HG02623 (cell line): ENCODE measurements around the gene CTNNA1.
"Not testable (repeated sequence)": the region's sequence is repeated elsewhere in the genome, so short reads cannot be mapped to it uniquely, and the experiment has no call there.

Source experiments
- ATAC-seq: cut with Tn5 transposase; IDR thresholded peaks from one replicate; pipeline ENCODE4 v1.9.1; 2021; ENCODE audit warnings: moderate library complexity; ENCODE audit not compliant: unreplicated experiment

Gene CTNNA1

DNA sequence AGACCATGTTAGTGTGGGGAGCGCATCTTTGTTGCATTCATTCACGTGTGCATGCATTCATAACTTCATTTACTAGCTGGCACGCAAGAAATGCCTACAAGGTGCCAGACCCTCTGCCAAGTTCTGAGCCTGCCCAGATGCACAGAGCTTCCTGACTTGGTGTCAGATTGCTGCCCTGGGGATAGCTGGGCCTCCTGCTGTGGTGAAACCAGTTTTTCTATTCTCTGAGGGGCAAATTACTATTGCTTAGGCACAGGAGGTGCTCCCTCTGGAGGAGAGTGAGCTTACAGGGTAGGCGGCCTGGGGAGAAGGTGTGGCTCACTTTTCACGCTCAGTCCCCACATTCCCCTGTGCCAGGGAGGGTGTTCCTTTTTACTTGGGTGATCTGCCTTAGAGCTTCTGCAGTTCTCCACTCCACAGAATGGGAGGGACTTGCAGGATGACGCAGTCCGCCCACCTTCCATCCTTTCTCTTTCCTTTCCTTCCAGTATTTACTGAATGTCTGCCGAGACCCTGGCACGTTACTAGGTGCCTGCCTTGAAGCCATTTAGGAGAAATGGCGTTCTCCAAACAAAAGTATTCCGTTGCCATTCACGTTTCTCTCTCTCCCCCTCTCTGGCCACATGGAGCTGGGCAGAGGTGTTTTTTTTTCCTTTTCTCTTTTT, 27.9 kb upstream of the CTNNA1 start:
- no peak for ATAC-seq

DNA sequence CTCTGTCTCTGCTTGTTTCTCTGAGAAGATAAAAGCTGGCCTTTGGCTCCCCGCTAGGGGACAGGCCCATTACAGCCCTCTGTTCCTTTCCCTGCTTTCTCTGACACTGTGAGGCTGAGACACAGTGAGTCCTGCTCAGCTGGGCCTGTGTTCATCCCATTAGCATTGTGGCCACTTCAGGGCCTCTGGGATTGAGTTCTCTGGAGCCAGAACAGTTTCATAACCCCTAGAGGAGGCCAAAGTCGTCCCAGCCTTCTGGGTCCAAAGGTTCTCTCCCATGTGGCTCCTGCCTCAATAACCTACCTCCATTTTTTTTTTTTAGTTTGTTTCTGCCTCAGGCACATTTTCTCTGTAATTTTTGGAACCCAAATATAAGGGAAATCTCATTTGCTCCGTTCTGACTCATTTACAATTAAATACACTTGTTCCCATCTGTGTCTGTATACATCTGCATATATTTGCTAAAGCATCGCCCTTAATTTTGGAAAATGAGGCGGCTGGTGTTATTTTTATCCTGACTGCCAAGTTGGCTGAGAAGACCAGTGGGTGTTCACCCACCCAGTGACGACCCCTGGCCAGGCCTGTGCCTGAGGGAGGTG, 27.3 kb upstream of the CTNNA1 start:
- ATAC-seq, result no peak

DNA sequence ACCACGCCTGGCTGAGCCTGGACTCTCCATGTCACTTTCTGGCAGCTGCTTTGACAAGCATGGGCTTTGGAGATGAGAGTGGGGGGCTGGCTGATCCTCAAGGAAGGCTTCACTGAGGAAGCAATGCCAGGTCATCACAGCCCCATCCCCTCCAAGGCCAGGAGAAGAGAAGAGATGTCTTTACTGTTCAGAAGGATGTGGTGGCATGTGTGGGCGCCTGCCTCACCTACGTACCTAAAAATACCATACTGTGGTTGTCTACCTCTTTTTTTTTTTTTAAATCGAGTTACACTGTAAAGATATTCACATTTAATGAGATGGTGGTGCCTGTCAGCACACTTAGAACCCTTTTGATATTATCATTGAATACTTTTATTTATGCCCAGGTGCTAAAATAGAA, 26.4 kb upstream of the CTNNA1 start:
- no peak for ATAC-seq

DNA sequence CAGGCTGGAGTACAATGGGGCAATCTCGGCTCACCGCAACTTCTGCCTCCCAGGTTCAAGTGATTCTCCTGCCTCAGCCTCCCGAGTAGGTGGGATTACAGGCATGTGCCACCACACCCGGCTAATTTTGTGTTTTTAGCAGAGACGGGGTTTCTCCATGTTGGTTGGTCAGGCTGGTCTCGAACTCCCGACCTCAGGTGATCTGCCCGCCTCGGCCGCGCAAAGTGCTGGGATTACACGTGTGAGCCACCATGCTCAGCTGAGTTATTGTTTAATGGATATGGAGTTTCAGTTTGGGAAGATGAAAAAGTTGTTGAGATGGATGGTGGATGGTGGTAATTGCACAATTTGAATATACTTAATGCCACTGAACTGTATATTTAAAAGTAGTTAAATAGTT, 22.7 kb upstream of the CTNNA1 start:
- ATAC-seq, result not testable (repeated sequence)

DNA sequence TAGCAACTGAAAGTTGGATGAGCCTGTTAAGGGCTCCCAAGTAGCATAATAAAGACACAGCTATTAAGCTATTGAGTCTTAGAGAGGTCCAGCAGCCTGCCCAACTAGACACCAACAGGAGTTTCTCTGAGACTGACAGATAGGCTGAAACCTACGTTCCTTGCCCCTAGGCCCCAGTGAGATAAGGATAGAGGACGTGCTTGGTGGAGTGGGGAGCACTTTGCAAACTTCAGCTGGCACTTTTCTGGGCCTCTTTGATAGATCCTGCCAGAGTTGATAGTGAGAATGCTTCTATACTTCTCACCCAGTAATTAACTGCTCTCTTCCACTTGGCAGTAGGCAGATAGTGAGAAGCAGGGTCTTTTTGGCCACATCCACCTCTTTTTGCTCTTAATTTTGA, 20.8 kb upstream of the CTNNA1 start:
- ATAC-seq, result no peak

DNA sequence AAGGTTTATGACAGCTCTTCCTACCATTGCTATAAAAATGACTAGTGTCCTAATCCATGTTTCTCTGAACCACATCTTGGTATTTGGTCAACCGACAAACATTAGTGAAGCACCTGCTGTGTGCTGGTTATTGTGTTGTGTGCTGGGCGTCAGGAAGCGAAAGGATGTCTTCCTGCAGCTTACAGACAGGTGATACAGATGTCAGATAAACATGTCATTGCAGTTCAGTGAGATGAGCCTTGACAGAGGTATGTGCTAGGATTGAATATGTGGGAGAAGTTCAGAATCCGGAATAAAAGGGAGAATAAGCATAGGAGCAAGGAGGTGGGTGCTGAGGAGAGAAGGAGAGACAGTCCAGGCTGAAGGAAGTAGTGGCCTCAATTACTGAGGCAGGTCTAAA, 20.3 kb upstream of the CTNNA1 start:
- no peak for ATAC-seq

DNA sequence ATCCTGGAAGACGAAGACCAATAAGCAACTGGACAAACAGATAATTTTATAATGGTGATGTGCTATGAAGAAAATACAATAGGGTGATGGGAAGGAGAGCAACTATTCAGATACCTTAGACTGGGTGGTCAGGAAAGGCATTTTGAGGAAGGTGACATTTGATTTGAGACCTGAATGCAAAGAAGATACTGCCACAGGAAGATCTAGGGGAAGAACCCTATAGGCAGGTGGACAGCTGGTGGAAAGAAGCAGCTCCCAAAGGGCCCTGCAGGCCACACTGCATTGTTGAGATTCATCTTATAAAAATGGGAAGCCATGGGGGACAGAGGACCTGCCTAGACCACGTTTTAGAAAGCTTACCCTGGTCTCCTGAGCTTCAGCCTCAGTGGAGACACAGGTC, 19.7 kb upstream of the CTNNA1 start:
- ATAC-seq, result no peak

DNA sequence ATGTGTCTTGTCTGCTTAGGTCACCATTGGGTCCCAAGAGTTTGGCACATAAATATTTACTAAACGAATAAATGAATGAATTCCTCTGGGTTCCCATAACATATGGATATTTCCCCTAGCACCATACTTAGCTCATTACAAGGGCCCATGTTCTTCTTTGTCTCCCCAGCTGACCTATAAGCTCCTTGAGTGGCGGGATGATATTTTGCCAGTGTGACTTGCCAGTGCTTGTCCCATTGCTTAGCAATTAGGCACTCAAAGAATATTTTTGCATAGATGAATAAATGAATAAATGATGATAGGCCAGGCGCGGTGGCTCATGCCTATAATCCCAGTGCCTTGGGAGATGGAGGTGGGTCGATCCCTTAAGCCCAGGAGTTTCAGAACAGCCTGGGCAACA, 16.9 kb upstream of the CTNNA1 start:
- no peak for ATAC-seq

DNA sequence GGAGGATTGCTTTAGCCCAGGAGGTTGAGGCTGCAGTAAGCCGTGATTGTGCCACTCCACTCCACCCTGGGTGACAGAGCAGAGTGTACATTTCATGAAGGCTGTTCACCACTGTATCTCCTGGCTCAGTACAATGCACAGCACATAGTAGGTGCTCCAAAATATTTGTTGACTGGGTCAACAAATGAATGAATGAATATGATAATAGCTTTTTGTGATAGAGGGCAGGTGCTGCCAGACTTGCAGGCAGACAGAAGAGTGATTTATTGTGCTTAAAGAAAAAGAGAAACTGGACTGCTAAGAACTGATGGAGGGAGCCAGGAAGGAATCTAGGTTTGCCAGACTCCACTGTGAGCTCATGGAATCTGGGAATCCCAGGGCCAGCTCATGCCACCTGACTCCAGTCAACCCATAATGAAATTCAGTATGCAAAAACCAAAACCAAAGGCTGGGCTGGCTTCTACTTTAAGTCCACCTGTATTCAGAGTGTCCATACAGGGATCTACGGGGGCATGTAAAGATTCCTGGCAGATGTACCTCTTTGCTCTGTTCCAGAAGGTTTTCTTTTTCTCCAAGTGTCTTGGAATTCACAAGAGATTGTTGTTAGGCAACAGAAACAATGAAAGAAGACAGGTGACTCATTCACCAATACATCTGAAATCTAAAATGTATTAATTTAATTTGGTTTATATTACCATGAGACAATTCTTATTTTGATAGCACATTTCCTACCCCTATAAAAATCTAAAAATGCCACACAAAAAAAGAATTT, 15.5 kb upstream of the CTNNA1 start:
- no peak for ATAC-seq

DNA sequence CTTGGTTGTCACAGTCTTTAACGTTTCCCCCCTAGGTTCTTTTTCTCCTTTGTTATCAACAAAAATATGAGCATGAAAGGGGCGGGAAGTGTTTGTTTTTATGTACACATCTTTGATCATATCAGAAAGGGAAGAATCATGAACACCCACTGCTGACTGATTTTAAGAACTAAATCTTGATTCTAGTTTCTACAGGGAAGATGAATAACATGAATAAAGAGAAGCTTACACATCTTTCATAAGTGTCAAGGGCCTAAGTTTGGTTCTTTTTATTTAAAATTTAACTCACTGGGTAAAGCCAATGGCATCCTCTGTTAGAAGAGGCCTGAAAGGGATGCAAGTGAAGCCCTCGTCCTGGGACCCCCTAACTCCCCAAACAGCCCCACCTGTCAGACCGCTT, 14.8 kb upstream of the CTNNA1 start:
- no peak for ATAC-seq

DNA sequence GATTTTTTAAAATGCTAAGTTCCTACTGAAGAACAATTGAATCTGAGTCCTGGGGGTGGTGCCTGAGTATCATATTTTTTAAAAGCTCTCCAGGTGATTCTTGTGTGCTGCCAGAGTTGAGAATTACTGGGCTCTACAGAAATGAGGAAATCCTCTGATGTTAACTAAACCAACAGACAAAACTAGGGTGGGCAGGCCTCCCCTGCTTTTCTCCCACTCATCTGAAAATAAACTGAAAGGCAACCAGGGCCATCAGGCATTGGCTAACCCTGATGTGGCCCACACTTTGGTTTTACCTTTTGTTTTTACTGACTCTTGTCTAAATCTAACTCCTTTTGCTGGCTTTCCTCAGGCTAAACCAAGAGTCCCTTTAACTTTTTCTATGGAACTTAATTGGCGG, 13.3 kb upstream of the CTNNA1 start:
- ATAC-seq, result no peak

DNA sequence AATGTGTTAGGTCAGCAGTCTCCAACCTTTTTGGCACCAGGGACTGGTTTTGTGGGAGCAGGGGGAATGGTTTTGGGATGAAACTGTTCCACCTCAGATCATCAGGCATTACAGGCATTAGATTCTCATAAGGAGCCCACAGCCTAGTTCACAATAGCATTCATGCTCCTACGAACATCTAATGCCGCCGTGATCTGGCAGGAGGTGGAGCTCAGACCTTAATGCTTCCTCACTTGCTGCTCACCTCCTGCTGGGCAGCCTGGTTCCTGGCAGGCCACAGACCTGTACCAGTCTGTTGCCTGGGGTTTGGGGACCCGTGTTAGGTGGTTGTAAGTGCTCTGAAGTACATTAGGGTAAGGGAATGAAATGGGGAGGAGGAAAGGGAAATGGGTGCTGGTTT, 9.7 kb upstream of the CTNNA1 start:
- no peak for ATAC-seq

DNA sequence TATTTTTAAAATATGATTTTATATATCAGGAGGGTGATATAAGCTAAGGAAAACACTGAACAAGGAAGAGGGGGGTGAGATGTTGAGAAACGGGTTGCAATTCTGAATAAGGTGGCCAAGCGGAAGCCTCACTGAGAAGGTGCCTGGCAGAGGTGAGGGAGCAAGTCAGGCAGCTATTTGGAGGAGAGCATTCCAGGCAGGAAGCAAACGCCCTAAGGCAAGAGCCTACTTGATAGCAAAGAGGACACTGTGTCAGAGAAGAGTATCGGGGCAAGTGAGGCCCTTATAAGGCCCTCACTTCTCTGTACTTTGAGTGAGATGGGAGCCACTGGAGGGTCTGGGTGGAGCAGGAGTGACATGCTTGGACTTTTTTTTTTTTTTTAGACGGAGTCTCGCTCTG, 8.0 kb upstream of the CTNNA1 start:
- no peak for ATAC-seq

DNA sequence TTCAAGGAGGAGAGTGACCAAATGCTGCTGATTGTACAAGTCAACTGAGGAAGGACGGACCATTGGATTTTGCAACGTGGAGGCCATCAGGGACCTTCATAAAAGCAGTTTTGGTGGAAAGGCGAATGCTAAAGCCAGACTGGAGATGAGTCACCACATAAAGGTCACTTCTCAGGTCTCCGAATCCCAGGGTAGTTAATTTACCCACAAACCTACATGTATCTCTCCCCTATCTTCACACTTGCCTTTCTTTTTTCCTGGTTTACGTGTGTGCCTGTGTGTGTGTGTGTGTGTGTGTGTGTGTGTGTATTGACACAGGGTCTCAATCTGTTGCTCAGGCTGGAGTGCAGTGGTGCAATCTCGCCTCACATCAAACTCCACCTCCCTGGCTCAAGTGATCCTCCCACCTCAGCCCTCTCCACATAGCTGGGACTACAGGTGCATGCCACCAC, 4.6 kb upstream of the CTNNA1 start:
- ATAC-seq, result no peak

DNA sequence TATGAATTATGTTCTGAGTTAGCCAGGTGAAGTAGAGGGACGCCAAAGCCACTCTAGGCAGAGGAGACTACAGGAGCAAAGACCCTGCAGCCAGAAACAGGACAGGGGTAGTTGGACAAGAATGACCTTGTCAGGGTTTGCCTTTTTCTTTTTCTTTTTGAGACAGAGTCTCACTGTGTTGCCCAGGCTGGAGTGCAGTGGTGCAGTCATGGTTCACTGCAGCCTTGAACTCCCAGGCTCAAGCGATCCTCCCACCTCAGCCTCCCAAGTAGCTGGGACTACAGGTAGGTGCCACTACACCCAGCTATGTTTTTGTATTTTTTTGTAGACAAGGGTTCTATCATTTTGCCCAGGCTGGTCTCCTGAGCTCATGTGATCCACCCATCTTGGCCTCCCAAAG, 1.9 kb upstream of the CTNNA1 start:
- ATAC-seq, result not testable (repeated sequence)

DNA sequence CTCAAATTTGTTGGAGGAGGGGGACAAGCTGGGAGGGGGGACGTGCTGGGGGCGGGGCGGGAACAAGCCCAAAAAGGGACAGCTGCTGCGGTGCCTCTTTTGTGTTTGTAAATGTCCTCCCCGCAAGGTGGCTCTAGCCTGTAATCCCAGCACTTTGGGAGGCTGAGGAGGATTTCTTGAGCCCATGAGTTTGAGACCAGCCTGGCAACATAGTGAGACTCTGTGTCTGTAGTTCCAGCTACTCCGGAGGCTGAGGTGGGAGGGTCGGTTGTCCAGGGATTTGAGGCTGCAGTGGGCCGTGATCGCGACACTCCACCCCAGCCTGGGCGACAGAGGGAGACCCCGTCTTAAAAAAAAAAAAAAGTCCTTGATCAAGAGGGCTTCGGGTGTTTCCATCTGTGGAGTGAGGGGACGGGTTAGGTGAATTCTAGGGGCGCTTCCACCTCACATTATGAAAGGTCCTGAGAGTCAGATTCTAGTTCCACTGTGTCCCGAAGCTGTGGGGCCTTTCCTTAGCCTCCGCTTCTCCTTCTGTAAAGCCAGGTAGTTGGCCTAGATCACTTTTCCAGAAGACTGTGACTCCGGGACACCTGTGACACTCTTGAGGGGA, 779 bp upstream of the CTNNA1 start:
- no peak for ATAC-seq

DNA sequence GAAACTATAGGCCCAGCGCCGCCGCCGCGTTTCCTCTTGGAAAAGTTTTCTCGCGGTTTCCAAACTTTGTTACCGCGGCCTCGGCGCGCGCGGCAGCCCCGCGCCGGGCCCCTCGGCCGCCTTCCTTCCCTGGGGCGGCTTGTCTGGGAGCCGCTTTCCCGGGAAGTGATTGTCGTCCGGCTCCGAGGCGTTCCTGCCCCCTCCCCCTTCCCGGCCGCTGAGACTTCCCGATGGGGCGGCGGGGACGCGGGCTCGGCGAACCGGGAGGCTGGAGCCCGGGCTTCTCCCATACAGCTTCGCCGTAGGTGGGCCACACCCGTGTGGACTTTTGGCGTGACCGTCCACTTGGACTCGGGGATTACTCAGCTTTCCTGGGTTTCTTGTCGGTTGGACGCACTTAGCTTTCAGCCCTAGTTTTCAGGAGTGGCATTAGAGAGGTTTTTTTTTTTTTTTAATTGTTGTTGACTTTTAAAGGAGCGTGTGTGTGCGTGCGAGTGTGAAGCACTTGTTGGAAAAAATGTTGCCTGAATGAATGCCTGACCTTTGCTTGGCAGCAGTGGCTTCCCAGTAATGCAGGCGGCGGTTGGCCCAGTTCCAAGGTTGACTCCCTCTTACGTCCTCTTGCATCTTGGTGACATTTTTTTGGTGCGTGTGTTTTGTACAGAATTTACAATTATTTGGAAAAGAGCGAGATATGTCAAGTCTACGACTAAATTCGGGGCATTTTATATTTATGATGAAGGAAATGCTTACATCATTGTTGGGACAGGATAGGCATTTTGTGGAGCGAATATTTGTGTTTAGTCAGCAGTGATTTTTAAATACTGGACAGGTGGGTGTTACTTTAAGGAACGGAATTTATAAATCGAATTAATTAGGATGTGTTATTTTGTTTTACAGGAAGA, 821 bp downstream of the CTNNA1 start:
- ATAC-seq, result peak; percentile 15

DNA sequence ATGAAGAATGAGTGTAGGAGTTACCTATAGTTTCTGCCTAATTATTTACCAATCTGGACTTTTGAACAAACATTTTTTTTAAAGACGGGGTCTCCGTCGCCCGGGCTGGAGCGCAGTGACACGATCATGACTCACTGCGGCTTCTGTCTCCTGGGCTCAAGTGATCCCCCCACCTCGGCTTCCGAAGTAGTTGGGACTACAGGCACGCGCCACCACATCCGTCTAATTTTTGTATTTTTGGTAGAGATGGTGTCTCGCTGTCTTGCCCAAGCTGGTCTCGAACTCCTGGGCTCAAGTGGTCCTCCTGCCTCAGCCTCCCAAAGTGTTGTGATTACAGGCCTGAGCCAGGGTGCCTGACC, 1.5 kb downstream of the CTNNA1 start:
- ATAC-seq, result no peak

DNA sequence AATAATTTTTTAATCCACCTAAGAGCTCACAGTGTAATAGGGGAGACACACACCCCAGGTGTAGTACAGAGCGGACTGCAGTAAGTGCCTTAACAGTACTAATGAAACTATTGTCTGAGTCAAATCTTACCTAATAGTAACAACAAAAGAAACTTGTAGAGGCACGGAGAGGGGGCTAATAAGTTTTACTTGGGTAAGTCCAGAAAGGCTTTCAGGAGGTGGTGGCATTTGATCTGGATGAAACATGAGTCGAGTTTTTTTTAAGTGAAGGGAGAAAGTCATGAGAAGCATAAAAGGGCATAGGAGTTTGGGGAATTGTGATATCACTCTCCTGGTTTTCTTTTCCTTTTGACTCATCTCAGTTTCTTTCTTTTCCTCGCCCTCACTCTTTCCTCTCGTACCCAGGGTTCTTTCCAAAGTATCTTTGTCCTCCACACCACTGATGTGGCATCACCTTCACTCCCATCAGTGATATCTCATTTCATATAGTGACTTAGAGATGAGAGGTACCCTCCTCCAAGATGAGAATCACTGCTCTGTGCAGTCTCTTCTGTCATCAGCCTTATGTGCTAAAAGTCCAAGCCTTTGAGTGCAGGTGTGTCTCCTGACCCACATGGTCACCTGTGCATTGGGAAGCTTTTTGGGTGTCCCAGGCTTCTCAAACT, 2.0 kb downstream of the CTNNA1 start:
- ATAC-seq, result no peak

DNA sequence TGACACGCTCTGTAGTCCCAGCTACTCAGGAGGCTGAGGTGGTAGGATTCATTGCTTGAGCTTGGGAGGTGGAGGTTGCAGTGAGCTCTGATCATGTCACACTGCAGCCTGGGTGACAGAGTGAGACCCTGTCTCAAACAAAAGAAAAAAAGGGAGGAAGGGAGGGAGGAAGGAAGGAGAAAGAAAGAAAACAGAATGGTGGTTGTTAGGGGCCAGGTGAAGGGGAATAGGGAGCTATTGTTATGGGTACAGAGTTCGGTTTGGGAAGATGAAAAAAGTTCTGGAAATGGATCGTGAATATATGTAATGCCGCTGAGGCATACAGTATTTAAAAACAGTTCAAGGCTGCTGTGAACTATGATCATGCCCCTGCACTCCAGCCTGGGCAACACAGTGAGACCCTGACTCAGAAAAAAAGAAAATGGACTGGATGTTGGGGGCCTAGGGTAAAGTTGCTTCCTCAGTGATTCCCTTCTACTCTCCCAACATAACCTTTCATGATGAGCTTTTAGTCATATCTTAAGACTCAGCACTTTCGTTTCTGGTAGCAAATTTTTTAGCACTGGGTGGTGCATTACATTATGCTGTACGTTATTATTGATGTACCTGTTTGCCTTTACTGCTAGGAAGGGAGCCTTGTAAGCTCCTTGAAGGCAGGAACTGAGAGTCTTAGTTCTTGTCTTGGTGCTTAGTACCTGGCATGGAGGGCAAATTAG, 4.0 kb downstream of the CTNNA1 start:
- no peak for ATAC-seq
